Kidney (tissue), 14 donors: ENCODE data around the gene LIPC. TPM values are rescaled to one million over a fixed set of nuclear protein-coding genes. Genes with fewer than 3 reads are reported as not detected.

ENCODE experiments used
- DNase-seq, 5 donors: peaks; one replicate each; pipeline ENCODE4 v3.0.0-alpha.2; 2013 to 2020
- FAIRE-seq: peaks from 2 replicates; lab custom pipeline; 2012; peaks lifted over from hg19 to GRCh38; lab: Jason Lieb, UNC
- H3K27ac ChIP-seq, 2 donors: one replicate each; pipeline ENCODE4 v1.7.0; 2013; ENCODE audit warnings: low read depth in 2 of 2, low read length in 2 of 2, inconsistent platforms in 1 of 2
- H3K27me3 ChIP-seq: one replicate; pipeline ENCODE4 v1.7.1; 2013; ENCODE audit warnings: low read length, inconsistent platforms; ENCODE audit not compliant: control insufficient read depth, insufficient read depth
- H3K36me3 ChIP-seq, 3 donors: one replicate each; pipeline versions ENCODE4 v1.7.0 to v1.7.1; 2013; ENCODE audit warnings: low read length in 3 of 3, control low read depth in 1 of 3, inconsistent platforms in 1 of 3; ENCODE audit not compliant: insufficient read depth in 3 of 3, control insufficient read depth in 2 of 3
- H3K4me1 ChIP-seq, 3 donors: one replicate each; pipeline versions ENCODE4 v1.7.0 to v1.7.1; 2013; ENCODE audit warnings: low read length in 3 of 3, inconsistent platforms in 1 of 3, low read depth in 1 of 3; ENCODE audit not compliant: control insufficient read depth in 2 of 3, insufficient read depth in 2 of 3
- H3K4me3 ChIP-seq, 3 donors: one replicate each; pipeline versions ENCODE4 v1.7.0 to v1.8.1; 2013; ENCODE audit warnings: low read length in 3 of 3, control low read depth in 1 of 3, inconsistent platforms in 1 of 3
- H3K9ac ChIP-seq, 3 donors: one replicate each; pipeline versions ENCODE4 v1.7.0 to v1.7.1; 2013; ENCODE audit warnings: low read length in 3 of 3, control low read depth in 1 of 3, inconsistent platforms in 1 of 3
- H3K9me3 ChIP-seq, 3 donors: one replicate each; pipeline versions ENCODE4 v1.7.0 to v1.7.1; 2013; ENCODE audit warnings: low read length in 3 of 3, control low read depth in 1 of 3, inconsistent platforms in 1 of 3; ENCODE audit not compliant: control insufficient read depth in 2 of 3, insufficient read depth in 1 of 3
- CTCF ChIP-seq: IDR thresholded peaks from 3 replicates; pipeline ENCODE4 v1.5.1; 2012; ENCODE audit warnings: mild to moderate bottlenecking, moderate library complexity, borderline replicate concordance; ENCODE audit not compliant: insufficient read depth; ENCODE audit errors: extremely low read depth
- intact Hi-C: fragments of 100-400 bp; cut with DNase I; formaldehyde crosslinking; loops from one replicate; pipeline ENCODE4 v1.11.1; 2022
- polyA plus RNA-seq: library from polyadenylated mRNA; stranded (reverse); fragments of 350-450 nt; fragmentation: Illumina TruSeq; extraction: RNeasy Lipid Tissue Mini Kit (QIAGEN cat#74804); gene quantifications from one replicate; pipeline ENCODE4 v1.2.3, GENCODE V29; 2014; ENCODE audit warnings: low read depth, low replicate concordance; ENCODE audit not compliant: insufficient read depth
- total RNA-seq: library from RNA; stranded (reverse); fragmentation: NEBNext Ultra II Directional; extraction: Animal tissue kit (Norgen Biotek cat#: 25700); gene quantifications from one replicate; pipeline ENCODE4 v1.2.1, GENCODE V29; 2021
- donor health status: control.
- donor health status: control.
- donor health status: control.
- donor health status: control.
- donor health status: control.
- donor health status: DM: yes; HTN: yes; CAD: no.
- donor health status: Normal renal cell carcinoma (clear cell type).

LIPC gene
- total and polyA plus RNA-seq, 2 donors from 2014 or later: 9.9 to 21.6 TPM

- Histone ChIP-seq H3K4me3 (no peak overlapping the region), H3K4me1 (peaks cover 0 to 21% (median 6%) of the 10 kb centered on the region in 3 donors), H3K9me3 (no peaks in the 10 kb centered on the region), H3K9ac (no peak overlapping the region), H3K27me3 (no peaks in the 10 kb centered on the region), H3K27ac (no peak overlapping the region), H3K36me3 (no peaks in the 10 kb centered on the region)
- FAIRE-seq (no peak), DNase-seq (no peak)
- no peak for TF ChIP-seq CTCF
- intact Hi-C loops: no loop called here
These were observed 73.0 kb downstream of the LIPC start for GRCh38 chr15:58504674-58505234.

- H3K36me3 ChIP-seq: no peaks in the 10 kb centered on the region
- DNase-seq (no peak), FAIRE-seq (no peak)
- no peak overlapping the region for H3K27ac ChIP-seq
- no peaks in the 10 kb centered on the region for H3K9me3 ChIP-seq
- intact Hi-C loops: no loop called here
- H3K4me3 ChIP-seq: no peak overlapping the region
- no peak overlapping the region for H3K9ac ChIP-seq
- H3K4me1 ChIP-seq: peaks cover 0 to 21% (median 6%) of the 10 kb centered on the region in 3 donors
- H3K27me3 ChIP-seq: no peaks in the 10 kb centered on the region
- no peak for TF ChIP-seq CTCF
These were observed 73.8 kb downstream of the LIPC start for GRCh38 chr15:58505581-58505980.

- DNase-seq (no peak), FAIRE-seq (no peak)
- H3K4me1 ChIP-seq: peaks cover 0 to 21% (median 6%) of the 10 kb centered on the region in 3 donors
- H3K4me3 ChIP-seq: no peak overlapping the region
- no peaks in the 10 kb centered on the region for H3K27me3 ChIP-seq
- intact Hi-C loops: no loop called here
- TF ChIP-seq CTCF: no peak
- no peaks in the 10 kb centered on the region for H3K36me3 ChIP-seq
- no peaks in the 10 kb centered on the region for H3K9me3 ChIP-seq
- no peak overlapping the region for H3K9ac ChIP-seq
- no peak overlapping the region for H3K27ac ChIP-seq
These were observed 74.3 kb downstream of the LIPC start for GRCh38 chr15:58506064-58506490.
